LNCaP clone FGC (cell line): ENCODE results near the gene GSK3A.

Source experiments
- DNase-seq: peaks from one replicate; pipeline ENCODE4 v3.0.0-alpha.2; 2011; ENCODE audit warnings: low read depth
- H3K4me3 ChIP-seq: 2 replicates; pipeline ENCODE4 v1.5.1; 2011; ENCODE audit warnings: mild to moderate bottlenecking, low read depth, low read length, control low read depth
- CTCF ChIP-seq: IDR thresholded peaks from 2 replicates; pipeline ENCODE4 v1.5.1; 2012; ENCODE audit warnings: mild to moderate bottlenecking; ENCODE audit not compliant: control insufficient read depth, insufficient read depth; ENCODE audit errors: extremely low read depth

The GSK3A gene

GRCh38 chr19:42250183-42250665 is 7.8 kb upstream of the GSK3A start:
- no peak for DNase-seq
- no peak overlapping the region for H3K4me3 ChIP-seq
- no peak for TF ChIP-seq CTCF

- TF ChIP-seq CTCF, result no peak
- no peak overlapping the region for H3K4me3 ChIP-seq
- no peak for DNase-seq
Observed at GRCh38 chr19:42249769-42250168, 7.4 kb upstream of the GSK3A start.

- DNase-seq, result no peak
- TF ChIP-seq CTCF, result no peak
- H3K4me3 ChIP-seq, result no peak overlapping the region
Observed at GRCh38 chr19:42249149-42249750, 6.8 kb upstream of the GSK3A start.

- DNase-seq, result no peak
- no peak overlapping the region for H3K4me3 ChIP-seq
- no peak for TF ChIP-seq CTCF
Observed at GRCh38 chr19:42248270-42249148, 6.1 kb upstream of the GSK3A start.

- TF ChIP-seq CTCF, result no peak
- no peak for DNase-seq
- no peak overlapping the region for H3K4me3 ChIP-seq
Observed at GRCh38 chr19:42247640-42248199, 5.3 kb upstream of the GSK3A start.

- no peak for DNase-seq
- H3K4me3 ChIP-seq, result no peak overlapping the region
- TF ChIP-seq CTCF, result no peak
Observed at GRCh38 chr19:42246922-42247639, 4.7 kb upstream of the GSK3A start.
